GM18526 (cell line): ENCODE data around the gene TMEM44.

ENCODE experiments used
- POLR2A ChIP-seq: IDR thresholded peaks from 3 replicates; pipeline ENCODE4 v1.6.1; 2011; ENCODE audit not compliant: insufficient read length; ENCODE audit errors: extremely low read depth

The TMEM44 gene

GRCh38 chr3:194579091-194579606, 54.1 kb downstream of the TMEM44 start:
- TF ChIP-seq POLR2A: no peak

- no peak for TF ChIP-seq POLR2A
Measured at GRCh38 chr3:194577986-194578905, 55.0 kb downstream of the TMEM44 start.

GRCh38 chr3:194575484-194576210, 57.6 kb downstream of the TMEM44 start:
- TF ChIP-seq POLR2A: no peak

DNA sequence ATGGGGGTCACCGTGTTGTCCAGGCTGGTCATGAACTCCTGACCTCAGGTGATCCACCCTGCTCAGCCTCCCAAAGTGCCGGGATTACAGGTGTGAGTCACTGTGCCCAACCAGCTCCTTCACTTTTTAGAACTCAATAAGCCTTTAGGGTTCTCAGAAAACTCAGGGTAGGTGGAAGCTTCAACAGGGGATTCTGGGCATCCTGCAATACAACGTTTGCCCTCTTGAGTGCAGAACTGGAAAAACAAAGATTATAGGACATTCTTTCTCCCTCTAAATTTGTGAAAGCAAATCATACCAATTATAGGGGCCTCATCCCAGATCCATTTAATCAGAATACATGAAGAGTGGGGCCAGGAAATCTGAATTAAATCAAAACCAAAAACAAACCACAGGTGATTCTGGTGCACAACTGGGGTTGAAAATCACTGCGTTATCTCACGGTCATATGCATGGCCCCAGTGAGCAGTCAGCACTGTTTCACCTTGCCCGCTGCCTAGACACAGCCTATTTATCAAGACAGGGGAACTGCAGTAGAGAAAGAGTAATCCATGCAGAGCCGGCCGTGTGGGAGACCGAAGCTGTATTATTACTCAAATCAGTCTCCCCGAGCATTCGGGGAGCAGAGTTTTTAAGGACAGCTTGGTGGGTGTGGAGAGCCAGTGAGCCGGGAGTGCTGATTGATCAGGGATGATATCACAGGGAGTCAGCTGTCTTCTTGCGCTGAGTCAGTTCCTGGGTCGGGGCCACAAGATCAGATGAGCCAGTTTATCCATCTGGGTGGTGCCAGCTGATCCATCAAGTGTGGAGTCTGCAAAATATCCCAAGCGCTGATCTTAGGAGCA, 58.4 kb downstream of the TMEM44 start:
- no peak for TF ChIP-seq POLR2A

DNA sequence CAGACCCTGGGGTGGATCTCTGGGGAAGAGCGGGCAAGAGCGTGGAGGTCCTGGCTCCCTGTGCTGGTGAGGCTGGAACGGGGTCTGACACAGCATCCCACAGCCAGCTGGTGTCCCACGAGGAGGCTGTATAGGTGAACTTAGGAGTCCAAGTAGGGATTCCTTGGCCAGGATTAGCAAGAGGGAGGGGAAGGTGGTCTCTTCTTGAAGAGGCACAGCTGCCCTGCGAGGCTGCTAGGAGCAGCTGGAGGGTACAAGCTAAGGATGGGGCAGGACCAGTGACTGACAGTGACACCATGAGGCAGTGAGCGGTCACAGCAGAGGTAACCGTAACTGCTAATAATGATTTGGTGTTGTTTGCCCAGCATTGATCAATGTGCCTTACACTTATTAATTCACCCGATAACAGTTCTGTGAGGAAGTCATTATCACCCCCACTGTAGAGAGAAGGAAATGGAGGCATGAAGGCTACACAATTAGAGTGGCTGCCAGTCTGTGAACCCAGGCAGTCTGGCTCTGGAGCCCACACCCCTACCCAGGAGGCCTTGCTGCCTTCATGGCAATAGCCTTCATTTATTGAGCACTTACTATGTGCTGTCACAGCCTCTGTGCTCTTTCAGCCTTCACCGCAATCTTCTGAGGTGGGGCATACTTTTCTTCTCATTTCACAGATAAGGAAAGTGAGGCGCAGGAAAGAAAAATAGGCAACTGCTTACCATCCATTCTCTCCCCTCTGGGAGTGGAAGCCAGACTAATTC, 59.4 kb downstream of the TMEM44 start:
- TF ChIP-seq POLR2A: no peak

GRCh38 chr3:194572944-194573491, 60.2 kb downstream of the TMEM44 start:
- TF ChIP-seq POLR2A: no peak

DNA sequence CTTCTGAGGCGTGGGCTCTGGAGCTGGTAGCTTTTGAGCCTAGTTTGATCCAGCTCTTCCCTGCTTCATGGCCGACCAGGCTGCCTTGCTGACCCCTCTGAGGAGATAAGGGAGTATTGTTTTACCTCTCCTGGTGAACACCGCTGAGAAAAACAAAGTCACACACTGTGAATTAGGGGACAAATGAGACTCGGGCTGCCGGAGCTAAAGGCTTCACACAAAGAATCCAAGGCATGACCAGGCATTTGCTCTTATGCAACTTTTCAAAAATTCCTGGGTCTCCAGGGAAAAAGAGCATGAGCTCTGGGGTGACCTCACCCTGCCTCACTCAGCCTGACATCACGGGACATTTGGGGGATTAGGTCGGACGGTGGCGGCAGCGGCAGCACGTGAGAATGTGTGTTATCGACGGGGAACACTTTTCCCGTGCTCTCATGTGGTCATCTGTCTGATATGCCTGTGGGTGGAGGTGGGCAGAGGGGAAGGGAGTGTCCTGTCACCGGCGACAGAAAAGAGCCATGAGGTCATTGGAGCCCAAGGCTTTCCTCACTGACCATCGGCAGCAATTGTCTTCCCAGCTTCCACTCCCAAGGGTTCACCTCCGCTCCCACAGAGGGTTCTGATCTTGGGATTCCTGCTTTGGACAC, 61.0 kb downstream of the TMEM44 start:
- TF ChIP-seq POLR2A: no peak

- TF ChIP-seq POLR2A: no peak
Measured at GRCh38 chr3:194571491-194572142, 61.6 kb downstream of the TMEM44 start.

GRCh38 chr3:194570898-194571297, 62.3 kb downstream of the TMEM44 start:
- TF ChIP-seq POLR2A: no peak

- no peak for TF ChIP-seq POLR2A
Measured at GRCh38 chr3:194570235-194570634, 63.0 kb downstream of the TMEM44 start.

DNA sequence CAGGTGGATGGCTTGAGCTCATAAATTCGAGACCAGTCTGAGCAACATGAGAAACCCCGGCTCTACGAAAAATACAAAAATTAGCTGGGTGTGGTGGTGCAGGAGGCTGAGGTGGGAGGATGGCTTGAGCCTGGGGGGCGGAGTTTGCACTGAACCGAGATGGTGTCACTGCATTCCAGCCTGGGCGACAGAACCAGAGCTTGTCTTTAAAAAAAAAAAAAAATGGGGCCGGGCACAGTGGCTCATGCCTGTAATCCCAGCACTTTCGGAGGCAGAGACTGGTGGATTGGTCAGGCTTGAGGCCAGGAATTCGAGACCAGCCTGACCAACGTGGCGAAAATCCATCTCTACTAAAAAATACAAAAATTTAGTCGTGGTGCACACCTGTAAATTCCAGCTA, 64.0 kb downstream of the TMEM44 start:
- TF ChIP-seq POLR2A: no peak

DNA sequence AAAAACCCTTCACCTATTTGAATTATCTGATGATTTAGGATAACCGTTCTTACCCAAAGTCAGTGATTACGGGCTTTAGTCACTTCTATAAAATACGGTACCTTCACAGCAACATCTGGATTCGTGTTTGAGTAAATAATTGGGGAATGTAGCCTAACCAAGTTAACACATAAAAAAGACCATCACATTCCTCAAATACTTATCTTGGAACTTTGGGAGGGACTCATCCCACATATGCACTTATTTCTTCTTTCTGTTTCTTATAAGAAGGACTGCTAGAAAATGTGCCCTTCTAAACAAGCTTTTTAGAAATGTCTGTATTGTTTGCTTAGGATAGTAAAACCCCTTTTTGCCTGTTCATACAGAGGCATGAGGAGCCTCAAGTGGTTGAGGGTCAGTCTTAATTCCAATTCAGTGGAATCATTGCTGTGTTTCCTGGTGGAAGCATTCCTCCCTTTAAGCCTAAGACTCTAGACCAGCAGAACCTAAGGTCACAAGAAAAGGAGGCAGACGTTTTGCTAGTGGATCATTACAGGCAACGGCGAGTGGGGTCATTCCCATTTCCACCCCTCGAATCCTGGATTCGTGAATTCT, 67.5 kb downstream of the TMEM44 start:
- TF ChIP-seq POLR2A: no peak

- TF ChIP-seq POLR2A: no peak
Measured at GRCh38 chr3:194562986-194563385, 70.2 kb downstream of the TMEM44 start.
